C4-2B (cell line): ENCODE data around the gene TLK2.
"Not testable (repeated sequence)": the region's sequence is repeated elsewhere in the genome, so short reads cannot be mapped to it uniquely, and the experiment has no call there.

Source experiments
- CTCF ChIP-seq: fragments of 450-650 bp; conservative IDR thresholded peaks from 2 replicates; pipeline ENCODE4 v1.5.1; 2017; ENCODE audit warnings: mild to moderate bottlenecking
- ZFX ChIP-seq: fragments of 450-650 bp; IDR thresholded peaks from 2 replicates; pipeline ENCODE4 v1.6.1; 2017

GRCh38 chr17:62552851-62553659, 74.4 kb downstream of the TLK2 start:
- TF ChIP-seq CTCF = peak; percentile 82
- not testable (repeated sequence) for TF ChIP-seq ZFX
